Measurements from ENCODE around the gene LCN15. TPM values are rescaled to one million over a fixed set of nuclear protein-coding genes. Genes with fewer than 3 reads are reported as not detected.

The LCN15 gene
- total and polyA plus RNA-seq, 10 of the 15 experiments (the other 5 are each of a cell fraction or from before 2014, with no cell fraction given), result 0.37 to 0.50 TPM; not detected in 8

GRCh38 chr9:136762221-136762691 lies 2.1 kb downstream of the LCN15 start:
- ATAC-seq (no peak), FAIRE-seq (no peak), DNase-seq (ENCODE audit: low read depth, low spot score) (no peak)
- Histone ChIP-seq H4K20me1 (ENCODE audit: control insufficient read depth, insufficient read depth) (no peaks in the 10 kb centered on the region), H3K27me3 (replicated peaks in 1 of 2; ENCODE audit: control insufficient read depth in 2 of 2, insufficient read depth in 2 of 2, low read length in 1 of 2) (no peaks in the 10 kb centered on the region), H3K4me2 (ENCODE audit: control insufficient read depth, insufficient read depth) (no peak overlapping the region), H3K79me2 (ENCODE audit: control insufficient read depth, insufficient read depth, low read length) (no peaks in the 10 kb centered on the region), H3K9me3 (replicated peaks; ENCODE audit: control insufficient read depth, insufficient read depth, low read length) (no peaks in the 10 kb centered on the region; the same call in 2 of the 3 replicates), H3K4me1 (ENCODE audit: control insufficient read depth, insufficient read depth, low read length) (peaks cover 16% of the 10 kb centered on the region), H3K36me3 (ENCODE audit: control insufficient read depth in 2 of 2, insufficient read depth in 2 of 2, low read length in 1 of 2) (no peaks in the 10 kb centered on the region), H3K4me3 (no peak overlapping the region), H2AFZ (ENCODE audit: control insufficient read depth, low read depth, low read length) (no peak overlapping the region), H3K9ac (ENCODE audit: control insufficient read depth, insufficient read depth, low read length) (no peak overlapping the region), H3K27ac (ENCODE audit: control insufficient read depth, insufficient read depth) (no peak overlapping the region)
- ChIA-PET RAD21 (ENCODE audit: unreplicated experiment) (no interaction called here), POLR2A (interaction anchor here (1.4 kb wide), 1 partner anchor 16 kb away, joined by 3 read pairs; no protein-coding TSS in a partner anchor), CTCF (interaction anchor here (0.9 to 2.8 kb wide), 2 partner anchors 16 to 287 kb away, joined by 3 to 16 read pairs; no protein-coding TSS in a partner anchor), SMC1A (ENCODE audit: uncharacterized antibody, unreplicated experiment) (no interaction called here)
- intact Hi-C loops (cut with micrococcal nuclease; ENCODE audit: unreplicated experiment), result no loop called here
- BruUV-seq (replicated peaks), result no TSS peak
- in situ Hi-C loops (cut with MboI), result no loop called here
- 74% methylated on average over 17 of the region's 17 CpGs for WGBS (ENCODE audit: insufficient coverage, insufficient replicate concordance, low lambda C conversion rate, missing lambda C conversion rate)
- TF ChIP-seq ZBTB33 (IDR thresholded peaks at IDR 0.05), result no peak

GRCh38 chr9:136761545-136761981 lies 2.8 kb downstream of the LCN15 start:
- intact Hi-C loops (cut with micrococcal nuclease; ENCODE audit: unreplicated experiment), result no loop called here
- in situ Hi-C loops (cut with MboI), result no loop called here
- Histone ChIP-seq H3K27ac (ENCODE audit: control insufficient read depth, insufficient read depth) (no peak overlapping the region), H4K20me1 (ENCODE audit: control insufficient read depth, insufficient read depth) (no peaks in the 10 kb centered on the region), H3K9me3 (replicated peaks; ENCODE audit: control insufficient read depth, insufficient read depth, low read length) (no peaks in the 10 kb centered on the region; the same call in 2 of the 3 replicates), H3K4me2 (ENCODE audit: control insufficient read depth, insufficient read depth) (no peak overlapping the region), H3K4me1 (ENCODE audit: control insufficient read depth, insufficient read depth, low read length) (peaks cover 11% of the 10 kb centered on the region), H3K36me3 (ENCODE audit: control insufficient read depth in 2 of 2, insufficient read depth in 2 of 2, low read length in 1 of 2) (no peaks in the 10 kb centered on the region), H3K9ac (ENCODE audit: control insufficient read depth, insufficient read depth, low read length) (no peak overlapping the region), H3K4me3 (no peak overlapping the region), H2AFZ (ENCODE audit: control insufficient read depth, low read depth, low read length) (no peak overlapping the region), H3K27me3 (replicated peaks in 1 of 2; ENCODE audit: control insufficient read depth in 2 of 2, insufficient read depth in 2 of 2, low read length in 1 of 2) (no peaks in the 10 kb centered on the region), H3K79me2 (ENCODE audit: control insufficient read depth, insufficient read depth, low read length) (no peaks in the 10 kb centered on the region)
- DNase-seq (ENCODE audit: low read depth, low spot score) (no peak), ATAC-seq (no peak), FAIRE-seq (no peak)
- POLR2A ChIA-PET, result interaction anchor here (0.6 to 1.4 kb wide), 2 partner anchors 16 to 357 kb away, joined by 3 to 5 read pairs; no protein-coding TSS in a partner anchor
- SMC1A ChIA-PET (ENCODE audit: uncharacterized antibody, unreplicated experiment), result no interaction called here
- CTCF ChIA-PET, result interaction anchor here (0.7 to 2.8 kb wide), 5 partner anchors 17 to 45 kb away, joined by 3 to 16 read pairs (median 3); no protein-coding TSS in a partner anchor
- WGBS (ENCODE audit: insufficient coverage, insufficient replicate concordance, low lambda C conversion rate, missing lambda C conversion rate), result 41% methylated on average over 8 of the region's 13 CpGs
- no TSS peak for BruUV-seq (replicated peaks)
- RAD21 ChIA-PET (ENCODE audit: unreplicated experiment), result no interaction called here
- TF ChIP-seq IRF4 (IDR thresholded peaks at IDR 0.05; ENCODE audit: low read depth, low read length) (no peak), MEF2B (IDR thresholded peaks at IDR 0.05; ENCODE audit: partially characterized antibody, poor library complexity, severe bottlenecking) (no peak), GATAD2B (conservative IDR thresholded peaks at IDR 0.05; ENCODE audit: low read depth) (no peak), TARDBP (IDR thresholded peaks at IDR 0.05; ENCODE audit: borderline replicate concordance) (no peak), GABPA (IDR thresholded peaks at IDR 0.05; ENCODE audit: low read depth) (no peak), CEBPZ (IDR thresholded peaks at IDR 0.05; ENCODE audit: low read depth, low read length) (no peak), SREBF2 (IDR thresholded peaks at IDR 0.05; ENCODE audit: low read length) (no peak), ATF2 (IDR thresholded peaks at IDR 0.05; ENCODE audit: low read length) (no peak), LARP7 (IDR thresholded peaks at IDR 0.05) (no peak), TBL1XR1 (IDR thresholded peaks at IDR 0.05; ENCODE audit: low read depth, low read length) (no peak)
